Measurements from ENCODE around the gene MTOR. TPM values are rescaled to one million over a fixed set of nuclear protein-coding genes. Genes with fewer than 3 reads are reported as not detected.

MTOR gene
- total and polyA plus RNA-seq, 8 donors, result 6.3 to 42.4 (median 28.6) TPM

DNA sequence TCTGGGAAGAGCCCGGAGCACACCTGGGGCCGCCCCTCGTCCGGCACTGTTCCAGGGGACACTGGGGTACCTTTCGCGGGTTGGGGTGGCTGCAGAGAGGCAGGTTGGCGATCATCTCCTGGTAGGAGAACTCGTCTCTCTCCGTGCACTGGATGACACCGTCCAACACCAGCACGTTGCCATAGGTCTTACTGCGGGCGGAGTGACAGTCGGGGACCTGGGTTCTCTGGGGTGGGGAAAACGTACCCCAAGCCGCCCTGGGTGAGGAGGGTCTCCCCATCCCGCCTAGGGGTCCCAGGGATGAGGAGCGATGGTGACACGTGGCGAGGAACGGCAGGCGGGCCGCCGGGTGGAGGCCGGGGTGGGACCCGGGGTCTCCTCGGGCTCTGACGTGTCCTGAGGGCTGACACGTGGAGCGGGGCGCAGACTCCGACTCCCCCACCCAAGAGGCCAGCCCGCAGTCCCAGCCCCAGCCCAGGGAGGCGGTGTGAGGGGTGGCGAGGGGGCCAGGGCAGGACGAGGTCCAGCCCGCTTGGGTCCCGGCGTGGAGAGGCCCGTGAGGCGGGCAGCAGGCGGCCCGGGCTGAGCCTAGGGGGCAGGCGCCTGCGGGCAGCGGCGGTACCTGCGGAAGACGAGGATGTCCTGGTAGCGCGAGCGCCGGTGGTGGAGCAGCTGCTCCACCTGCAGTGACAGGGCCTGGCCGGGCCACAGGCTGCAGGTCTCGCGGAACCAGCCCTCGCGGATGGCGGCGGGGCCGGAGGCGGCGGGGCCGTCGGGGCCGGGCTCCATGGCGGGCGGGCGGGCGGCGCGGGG is 203.0 kb downstream of the MTOR start:
- Histone ChIP-seq H3K4me1 (peaks cover 11 to 34% (median 24%) of the 10 kb centered on the region in 4 donors), H3K27me3 (no peaks in the 10 kb centered on the region), H3K36me3 (peaks cover 17 to 56% (median 53%) of the 10 kb centered on the region in 4 donors), H3K27ac (peak overlapping the region; percentile 12 to 84 (median 67)), H3K9me3 (no peaks in the 10 kb centered on the region), H3K4me3 (peak overlapping the region; percentile 88 to 99 (median 96))
- intact Hi-C loops (cut with DNase I; ENCODE audit: low total_unique reads), result no loop called here
- 1 to 3% (median 1%) methylated on average over 19 to 72 of the region's 72 CpGs for WGBS, 5 donors
- DNase-seq, result no peak
- TF ChIP-seq POLR2A (IDR thresholded peaks at IDR 0.05), result no peak
- no peak for TF ChIP-seq POLR2AphosphoS5 (IDR thresholded peaks at IDR 0.05)
- no peak for TF ChIP-seq CTCF (IDR thresholded peaks at IDR 0.05)
- no peak for TF ChIP-seq EP300 (IDR thresholded peaks at IDR 0.05)

GRCh38 chr1:11058595-11059154 is 203.7 kb downstream of the MTOR start:
- H3K27ac ChIP-seq, result peak overlapping the region in 2 of 5 donors; percentile 75 to 84
- intact Hi-C loops (cut with DNase I; ENCODE audit: low total_unique reads), result no loop called here
- H3K4me1 ChIP-seq, result peaks cover 11 to 34% (median 24%) of the 10 kb centered on the region in 4 donors
- DNase-seq, result peak; percentile 29 to 40
- no peak for TF ChIP-seq CTCF (IDR thresholded peaks at IDR 0.05)
- no peak for TF ChIP-seq POLR2A (IDR thresholded peaks at IDR 0.05)
- no peak for TF ChIP-seq EP300 (IDR thresholded peaks at IDR 0.05)
- no peak for TF ChIP-seq POLR2AphosphoS5 (IDR thresholded peaks at IDR 0.05)
- peaks cover 19 to 54% (median 50%) of the 10 kb centered on the region in 4 donors for H3K36me3 ChIP-seq
- WGBS, 5 donors, result 27 to 44% (median 37%) methylated on average over 20 to 28 of the region's 28 CpGs
- H3K27me3 ChIP-seq, result peaks cover 0 to 2% (median 0%) of the 10 kb centered on the region in 3 donors
- no peaks in the 10 kb centered on the region for H3K9me3 ChIP-seq
- H3K4me3 ChIP-seq, result peak overlapping the region; percentile 88 to 99 (median 96)

GRCh38 chr1:11058026-11058425 is 204.3 kb downstream of the MTOR start:
- Histone ChIP-seq H3K9me3 (no peaks in the 10 kb centered on the region), H3K27ac (no peak overlapping the region), H3K4me3 (no peak overlapping the region), H3K36me3 (peaks cover 19 to 48% (median 44%) of the 10 kb centered on the region in 4 donors), H3K27me3 (peaks cover 0 to 8% (median 0%) of the 10 kb centered on the region in 3 donors), H3K4me1 (peaks cover 11 to 36% (median 28%) of the 10 kb centered on the region in 4 donors)
- DNase-seq, result no peak
- TF ChIP-seq POLR2AphosphoS5 (IDR thresholded peaks at IDR 0.05), result no peak
- no peak for TF ChIP-seq CTCF (IDR thresholded peaks at IDR 0.05)
- no peak for TF ChIP-seq POLR2A (IDR thresholded peaks at IDR 0.05)
- TF ChIP-seq EP300 (IDR thresholded peaks at IDR 0.05), result no peak
- intact Hi-C loops (cut with DNase I; ENCODE audit: low total_unique reads), result no loop called here
- 92 to 96% (median 95%) methylated on average over 13 to 14 of the region's 14 CpGs for WGBS, 5 donors

GRCh38 chr1:11057477-11057876 is 204.9 kb downstream of the MTOR start:
- intact Hi-C loops (cut with DNase I; ENCODE audit: low total_unique reads), result no loop called here
- H3K36me3 ChIP-seq, result peaks cover 19 to 44% (median 42%) of the 10 kb centered on the region in 4 donors
- TF ChIP-seq EP300 (IDR thresholded peaks at IDR 0.05) (no peak), POLR2AphosphoS5 (IDR thresholded peaks at IDR 0.05) (no peak), CTCF (IDR thresholded peaks at IDR 0.05) (no peak), POLR2A (IDR thresholded peaks at IDR 0.05) (no peak)

More at GRCh38 chr1:11057477-11057876, 204.9 kb downstream of the MTOR start:
- Histone ChIP-seq H3K9me3 (no peaks in the 10 kb centered on the region), H3K27me3 (peaks cover 0 to 11% (median 0%) of the 10 kb centered on the region in 3 donors), H3K4me3 (no peak overlapping the region), H3K4me1 (peaks cover 11 to 41% (median 31%) of the 10 kb centered on the region in 4 donors), H3K27ac (no peak overlapping the region)
- DNase-seq, result no peak
- 85 to 94% (median 89%) methylated on average over 8 of the region's 8 CpGs for WGBS, 5 donors

Data from stomach (tissue), 9 donors.